Raji (cell line): ENCODE results near the gene CCDC32.

Source experiments
- POLR2A ChIP-seq: IDR thresholded peaks from 2 replicates; pipeline ENCODE4 v1.6.1; 2011; ENCODE audit warnings: low read depth, low read length, control low read depth; ENCODE audit not compliant: insufficient read depth

Gene CCDC32

GRCh38 chr15:40545457-40545856 is 19.4 kb downstream of the CCDC32 start:
- TF ChIP-seq POLR2A, result no peak

DNA sequence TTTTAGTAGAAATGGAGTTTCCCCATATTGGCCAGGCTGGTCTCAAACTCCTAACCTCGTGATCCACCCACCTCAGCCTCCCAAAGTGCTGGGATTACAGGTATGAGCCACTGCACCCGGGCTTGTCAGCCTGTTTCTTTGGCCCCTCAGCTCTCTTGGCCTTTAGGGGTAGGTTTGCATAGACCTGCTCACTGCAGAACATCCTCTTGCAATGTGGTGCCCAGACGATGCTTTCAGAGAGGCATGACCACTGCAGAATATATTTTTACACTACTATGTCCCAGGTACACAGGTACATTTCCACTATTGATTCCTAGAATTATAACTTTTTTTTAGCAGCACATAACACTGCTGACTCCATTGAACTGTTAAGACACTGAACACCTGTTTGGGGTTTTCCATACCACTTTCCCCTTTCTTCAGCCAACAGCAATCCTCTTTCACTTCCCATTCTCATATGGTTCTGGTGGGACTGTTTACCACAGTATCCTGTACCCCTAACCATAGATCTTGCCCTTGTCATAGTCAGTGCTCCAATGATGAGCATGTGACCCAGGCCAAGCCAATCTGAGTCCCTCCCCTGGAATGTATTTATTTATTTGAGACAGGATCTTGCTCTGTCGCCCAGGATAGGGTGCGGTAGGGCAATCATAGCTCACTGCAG is 21.1 kb downstream of the CCDC32 start:
- no peak for TF ChIP-seq POLR2A

DNA sequence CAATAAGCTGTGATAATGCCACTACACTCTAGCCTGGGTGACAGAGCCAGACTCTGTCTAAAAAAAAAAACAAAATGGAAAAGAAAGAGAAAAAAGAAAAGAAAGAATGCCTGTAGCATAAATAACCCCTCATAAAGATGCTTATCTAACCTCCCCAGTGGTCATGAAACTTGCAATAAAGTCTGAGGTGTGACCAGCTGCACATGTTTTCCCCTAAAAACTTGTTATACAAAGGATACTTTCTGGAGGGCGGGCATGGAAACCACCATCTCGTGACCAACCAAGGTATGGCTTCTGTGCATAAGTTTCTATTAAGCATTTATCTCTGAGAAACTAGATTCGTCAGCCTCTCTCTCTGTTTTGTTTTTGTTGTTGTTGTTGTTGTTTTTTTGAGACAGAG is 21.8 kb downstream of the CCDC32 start:
- no peak for TF ChIP-seq POLR2A

DNA sequence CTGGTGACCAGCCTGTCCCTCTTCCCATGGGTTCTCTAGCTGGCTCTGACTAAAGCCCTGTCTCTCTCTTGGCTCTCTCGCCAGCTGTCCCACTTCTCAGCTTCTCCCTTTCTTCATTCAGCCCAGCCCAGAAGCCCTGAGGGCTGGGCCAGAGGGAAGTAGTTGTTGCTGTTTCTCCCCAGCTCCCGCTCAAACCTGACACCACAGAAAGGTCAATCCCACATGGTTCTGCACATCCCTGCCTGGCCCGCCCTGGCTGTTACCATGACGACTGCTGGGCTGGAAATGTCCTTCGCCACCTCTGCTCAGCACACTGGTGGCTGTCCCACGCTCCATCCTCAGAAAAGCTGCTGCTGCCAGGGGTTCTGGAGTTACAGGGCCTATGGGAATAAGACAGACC is 25.9 kb downstream of the CCDC32 start:
- no peak for TF ChIP-seq POLR2A

DNA sequence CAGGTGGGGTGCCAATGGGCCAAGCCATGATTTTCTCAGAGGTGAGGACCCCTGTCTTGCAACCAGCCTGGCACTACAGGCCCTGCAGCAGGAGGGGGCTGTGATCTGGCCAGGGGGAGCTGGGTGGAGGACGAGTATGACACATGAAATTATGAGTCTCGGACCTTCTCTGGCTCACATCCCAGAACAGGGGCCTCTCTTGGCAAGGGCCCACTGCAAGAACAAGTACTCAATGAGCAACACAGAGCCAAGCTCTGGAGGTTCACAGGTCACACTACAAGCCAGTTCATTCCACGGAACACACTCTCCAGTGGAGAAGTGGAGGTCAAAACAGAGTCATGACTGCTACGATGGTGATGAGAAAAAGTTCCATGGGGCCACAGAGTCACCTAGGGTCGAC is 28.3 kb downstream of the CCDC32 start:
- no peak for TF ChIP-seq POLR2A

DNA sequence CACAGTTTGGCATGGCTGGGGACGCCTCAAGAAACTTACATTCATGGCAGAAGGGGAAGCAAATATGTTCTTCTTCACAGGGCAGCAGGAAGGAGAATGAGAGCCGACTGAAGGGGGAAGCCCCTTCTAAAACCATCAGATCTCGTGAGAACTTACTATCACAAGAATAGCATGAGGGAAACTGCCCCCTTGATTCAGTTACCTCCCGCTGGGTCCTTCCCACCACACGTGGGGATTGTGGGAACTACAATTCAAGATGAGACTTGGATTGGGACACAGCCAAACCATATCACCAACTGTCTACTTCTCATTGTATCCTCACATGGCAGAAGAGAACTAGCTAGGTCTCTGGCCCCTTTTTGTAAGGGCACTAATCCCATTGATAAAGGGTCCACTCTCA is 30.5 kb downstream of the CCDC32 start:
- no peak for TF ChIP-seq POLR2A

DNA sequence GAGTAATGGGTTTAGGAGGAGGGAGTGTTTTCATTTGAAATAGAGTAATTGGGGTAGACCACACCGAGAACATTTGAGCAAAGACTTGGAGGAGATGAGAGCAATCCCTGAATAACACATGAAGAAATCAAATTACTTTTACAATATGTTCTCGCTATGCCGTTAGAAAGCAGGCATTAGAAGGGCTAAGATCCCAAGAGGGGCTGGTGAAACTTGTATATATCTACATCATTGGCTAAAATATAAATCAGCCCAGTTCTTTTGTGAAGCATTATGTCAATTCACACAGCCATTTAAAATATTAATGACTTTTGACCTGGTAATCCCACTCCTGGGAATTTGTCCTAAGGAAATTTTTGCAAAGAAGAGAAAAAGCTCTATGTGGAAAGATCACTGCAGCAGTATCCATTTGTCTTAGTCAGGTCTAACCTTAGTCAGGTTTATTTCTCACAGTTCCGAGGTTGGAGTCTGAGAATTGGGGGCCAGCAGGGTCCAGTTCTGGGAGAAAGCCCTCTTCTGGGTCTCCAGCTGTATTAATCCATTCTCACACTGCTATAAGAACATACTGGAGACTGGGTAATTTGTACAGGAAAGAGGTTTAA is 31.0 kb downstream of the CCDC32 start:
- no peak for TF ChIP-seq POLR2A

DNA sequence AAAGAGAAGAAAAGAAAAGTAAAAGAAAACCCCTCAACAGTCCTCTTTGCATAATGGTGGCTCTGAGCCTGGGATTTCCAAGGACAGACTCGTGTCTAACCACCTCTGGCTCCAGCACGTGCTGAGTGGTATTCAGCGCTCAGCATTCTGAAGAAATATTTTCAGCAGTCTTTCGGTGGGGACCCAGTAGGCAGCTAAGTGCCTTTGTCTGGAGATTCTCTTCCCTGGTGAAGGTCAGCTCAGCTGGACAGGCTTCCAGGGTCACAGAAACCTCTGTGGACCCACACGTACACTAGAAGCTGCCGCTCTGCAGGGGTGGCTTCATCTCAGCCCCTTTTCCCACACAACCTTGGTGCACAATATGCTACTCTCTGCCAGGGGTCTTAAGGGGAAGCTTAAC is 36.0 kb downstream of the CCDC32 start:
- TF ChIP-seq POLR2A, result no peak

- TF ChIP-seq POLR2A, result no peak
Observed at GRCh38 chr15:40525855-40526254, 39.0 kb downstream of the CCDC32 start.

GRCh38 chr15:40523611-40524010 is 41.2 kb downstream of the CCDC32 start:
- no peak for TF ChIP-seq POLR2A

DNA sequence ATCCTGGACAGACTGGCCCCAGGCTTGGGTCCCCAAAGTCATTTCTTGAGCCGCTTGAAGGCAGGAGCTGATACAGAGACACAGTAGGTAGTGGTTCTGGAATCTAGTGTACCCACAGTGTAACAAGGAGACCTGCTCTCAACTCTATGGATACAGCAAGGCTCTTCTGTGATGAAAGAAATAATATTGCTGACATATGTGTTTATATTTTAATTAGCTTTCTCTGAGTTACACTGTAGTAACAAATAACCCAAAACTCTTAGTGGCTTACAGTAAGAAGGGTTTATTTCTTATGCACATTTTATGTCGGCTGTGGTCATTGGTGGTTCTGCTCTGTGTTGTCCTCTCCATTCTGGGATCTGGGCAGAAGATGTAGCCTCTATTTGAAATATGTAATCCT is 48.5 kb downstream of the CCDC32 start:
- no peak for TF ChIP-seq POLR2A

DNA sequence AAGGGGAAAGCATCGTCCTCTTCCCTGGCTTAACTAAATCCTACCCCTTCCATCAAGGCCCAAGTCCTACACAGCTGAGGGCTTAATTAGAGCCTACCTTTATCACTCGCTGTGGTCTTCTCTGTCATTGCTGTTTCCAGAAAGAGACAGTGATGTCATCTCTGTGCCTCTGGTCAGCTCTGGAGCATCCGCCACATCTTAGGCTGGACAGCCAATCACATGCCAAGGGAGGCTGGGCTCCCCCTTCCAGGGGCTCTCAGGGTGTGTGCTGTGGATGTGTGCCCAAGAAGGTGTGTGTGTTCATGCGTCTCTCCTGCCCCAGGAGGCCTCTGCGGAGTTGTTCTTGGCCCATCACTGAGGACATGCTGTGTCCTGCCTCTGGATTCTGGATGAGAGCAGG is 51.2 kb downstream of the CCDC32 start:
- TF ChIP-seq POLR2A, result no peak

DNA sequence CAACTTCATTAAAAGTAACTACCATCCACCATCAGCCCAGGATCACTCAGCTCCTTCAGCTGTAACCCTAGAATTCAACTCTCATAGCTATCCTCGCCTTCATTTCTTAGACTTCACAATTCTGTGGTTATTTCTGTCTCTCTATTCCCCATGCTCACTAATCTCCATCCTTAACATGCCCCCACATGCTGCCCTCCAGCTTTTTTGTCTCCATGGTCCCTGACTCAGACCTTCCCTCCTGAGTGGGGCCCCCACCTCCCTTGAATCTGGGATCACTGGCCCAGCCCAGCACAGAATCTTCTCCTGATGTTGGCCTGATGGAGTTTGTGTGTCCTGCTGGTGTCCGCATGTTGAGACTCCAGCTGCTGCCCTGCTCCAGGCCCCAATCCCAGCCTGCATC is 52.4 kb downstream of the CCDC32 start:
- no peak for TF ChIP-seq POLR2A

DNA sequence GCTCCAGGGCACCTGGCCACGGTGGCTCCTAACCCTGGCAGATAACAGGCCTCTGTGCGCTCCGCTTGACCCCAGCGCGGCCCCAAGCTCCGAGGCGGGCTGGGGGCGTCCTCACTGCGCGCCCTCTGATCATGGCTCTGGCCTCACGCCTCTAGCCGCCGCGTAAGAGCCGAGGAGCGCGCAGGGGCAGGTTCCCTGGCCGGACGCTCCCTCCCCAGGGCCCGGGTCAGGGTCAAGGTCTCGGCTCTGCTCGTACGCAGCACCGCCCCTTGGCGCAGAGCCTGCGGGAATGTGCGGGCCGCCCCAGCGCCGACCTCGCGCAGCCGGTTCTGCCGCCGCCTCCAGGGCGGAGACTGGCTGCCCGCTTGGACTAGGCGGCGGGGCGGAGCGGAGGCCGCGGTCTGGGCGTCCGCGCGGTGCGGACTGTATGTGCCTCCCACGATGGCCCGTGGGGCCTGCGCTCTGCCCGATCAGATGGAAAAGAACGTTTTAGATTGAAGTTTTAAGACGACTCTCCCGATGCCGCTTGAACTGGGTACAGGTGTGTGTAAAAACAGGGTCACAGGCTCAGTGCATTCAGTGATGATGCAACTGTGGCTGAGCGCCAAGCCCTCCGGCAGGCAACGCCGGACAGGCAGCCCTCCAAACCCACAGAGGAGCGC is 53.2 kb downstream of the CCDC32 start:
- TF ChIP-seq POLR2A, result no peak

GRCh38 chr15:40511093-40511471 is 53.8 kb downstream of the CCDC32 start:
- no peak for TF ChIP-seq POLR2A

GRCh38 chr15:40510201-40510600 is 54.6 kb downstream of the CCDC32 start:
- no peak for TF ChIP-seq POLR2A
